WTC11 (cell line): ENCODE results near the gene WSB1.

Experiments
- MYBL2 ChIP-seq: sonication (generic); formaldehyde crosslinking; IDR thresholded peaks from 2 replicates; pipeline ENCODE4 v1.8.1; 2023; ENCODE audit warnings: mild to moderate bottlenecking, moderate library complexity, missing genetic modification reagents
- TCF7 ChIP-seq: sonication (generic); formaldehyde crosslinking; IDR thresholded peaks from 2 replicates; pipeline ENCODE4 v1.8.0; 2022; ENCODE audit warnings: mild to moderate bottlenecking, low read depth, missing genetic modification reagents, moderate library complexity
- TF ChIP-seq, protein P1 (sequence below): fragments of 200-600 bp; IDR thresholded peaks from 2 replicates; pipeline ENCODE4 v1.8.0; 2022; ENCODE audit warnings: antibody characterized with exemption

DNA sequence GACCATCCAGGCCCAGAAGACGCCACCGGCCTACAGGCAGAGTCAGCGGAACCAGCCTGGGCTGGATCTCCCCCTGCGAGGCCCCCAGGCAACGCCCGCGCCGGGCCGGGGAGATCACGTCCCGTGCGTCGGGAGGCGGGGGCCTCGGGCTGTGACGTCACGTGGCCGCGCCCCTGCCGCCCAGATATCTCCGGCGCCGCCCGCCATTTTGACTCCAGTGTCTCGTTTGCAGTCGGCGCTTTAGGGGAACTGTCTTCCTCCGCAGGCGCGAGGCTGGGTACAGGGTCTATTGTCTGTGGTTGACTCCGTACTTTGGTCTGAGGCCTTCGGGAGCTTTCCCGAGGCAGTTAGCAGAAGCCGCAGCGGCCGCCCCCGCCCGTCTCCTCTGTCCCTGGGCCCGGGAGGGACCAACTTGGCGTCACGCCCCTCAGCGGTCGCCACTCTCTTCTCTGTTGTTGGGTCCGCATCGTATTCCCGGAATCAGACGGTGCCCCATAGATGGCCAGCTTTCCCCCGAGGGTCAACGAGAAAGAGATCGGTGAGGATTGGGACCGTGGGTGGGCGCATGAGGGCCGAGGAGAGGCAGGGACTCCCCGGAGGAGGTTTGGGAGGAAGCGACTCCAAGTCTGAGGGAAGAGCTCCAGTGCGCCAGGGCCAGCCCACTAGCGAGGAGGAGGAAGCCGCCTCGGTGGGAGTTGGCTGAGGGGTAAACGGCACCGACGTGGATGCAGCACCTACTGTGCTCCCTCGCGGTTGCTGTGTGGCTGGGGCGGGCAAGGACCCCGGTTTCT is at the start of gene WSB1:
- TF ChIP-seq, protein P1, sequence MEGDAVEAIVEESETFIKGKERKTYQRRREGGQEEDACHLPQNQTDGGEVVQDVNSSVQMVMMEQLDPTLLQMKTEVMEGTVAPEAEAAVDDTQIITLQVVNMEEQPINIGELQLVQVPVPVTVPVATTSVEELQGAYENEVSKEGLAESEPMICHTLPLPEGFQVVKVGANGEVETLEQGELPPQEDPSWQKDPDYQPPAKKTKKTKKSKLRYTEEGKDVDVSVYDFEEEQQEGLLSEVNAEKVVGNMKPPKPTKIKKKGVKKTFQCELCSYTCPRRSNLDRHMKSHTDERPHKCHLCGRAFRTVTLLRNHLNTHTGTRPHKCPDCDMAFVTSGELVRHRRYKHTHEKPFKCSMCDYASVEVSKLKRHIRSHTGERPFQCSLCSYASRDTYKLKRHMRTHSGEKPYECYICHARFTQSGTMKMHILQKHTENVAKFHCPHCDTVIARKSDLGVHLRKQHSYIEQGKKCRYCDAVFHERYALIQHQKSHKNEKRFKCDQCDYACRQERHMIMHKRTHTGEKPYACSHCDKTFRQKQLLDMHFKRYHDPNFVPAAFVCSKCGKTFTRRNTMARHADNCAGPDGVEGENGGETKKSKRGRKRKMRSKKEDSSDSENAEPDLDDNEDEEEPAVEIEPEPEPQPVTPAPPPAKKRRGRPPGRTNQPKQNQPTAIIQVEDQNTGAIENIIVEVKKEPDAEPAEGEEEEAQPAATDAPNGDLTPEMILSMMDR = no peak
- TF ChIP-seq TCF7 (CRISPR knock-in tag) = 0 out of 2 replicates have a peak, but pooled peaks have one; percentile 26
- peak; percentile 75; the same call in 1 of the 2 replicates for TF ChIP-seq MYBL2 (CRISPR knock-in tag)
